Lower leg skin (tissue), 3 donors: Measurements from ENCODE around the gene DDX10.

Source experiments
- POLR2A ChIP-seq, 2 donors: fragments of 450-650 bp; IDR thresholded peaks; one replicate each; pipeline ENCODE4 v1.6.1; 2016 to 2017; ENCODE audit warnings: antibody characterized with exemption in 2 of 2, mild to moderate bottlenecking in 1 of 2, moderate library complexity in 1 of 2
- TF ChIP-seq, protein P1 (sequence below), 3 donors: fragments of 450-650 bp; IDR thresholded peaks; one replicate each; pipeline ENCODE4 v1.5.1; 2016; ENCODE audit warnings: antibody characterized with exemption in 3 of 3, mild to moderate bottlenecking in 3 of 3, moderate library complexity in 2 of 3

DNA sequence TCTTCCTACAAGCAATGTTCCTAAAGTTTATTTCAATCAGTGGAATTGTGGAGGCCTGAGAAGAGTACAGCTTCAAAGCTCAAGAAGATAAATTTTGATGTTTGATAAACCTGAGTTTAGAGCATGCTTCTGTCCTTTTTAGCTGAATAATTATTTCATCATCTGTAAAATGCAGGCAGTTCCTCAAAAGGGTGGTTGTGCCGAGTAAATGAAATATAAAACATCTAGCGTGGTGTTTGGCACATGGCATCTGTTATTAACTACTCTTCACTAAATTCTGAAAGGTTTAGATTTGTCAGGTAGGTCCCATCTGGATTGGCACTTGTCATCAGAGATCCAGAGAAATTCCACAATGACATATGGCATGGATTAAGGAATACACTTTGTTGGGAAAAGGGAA lies 155.1 kb downstream of the DDX10 start:
- TF ChIP-seq, protein P1, sequence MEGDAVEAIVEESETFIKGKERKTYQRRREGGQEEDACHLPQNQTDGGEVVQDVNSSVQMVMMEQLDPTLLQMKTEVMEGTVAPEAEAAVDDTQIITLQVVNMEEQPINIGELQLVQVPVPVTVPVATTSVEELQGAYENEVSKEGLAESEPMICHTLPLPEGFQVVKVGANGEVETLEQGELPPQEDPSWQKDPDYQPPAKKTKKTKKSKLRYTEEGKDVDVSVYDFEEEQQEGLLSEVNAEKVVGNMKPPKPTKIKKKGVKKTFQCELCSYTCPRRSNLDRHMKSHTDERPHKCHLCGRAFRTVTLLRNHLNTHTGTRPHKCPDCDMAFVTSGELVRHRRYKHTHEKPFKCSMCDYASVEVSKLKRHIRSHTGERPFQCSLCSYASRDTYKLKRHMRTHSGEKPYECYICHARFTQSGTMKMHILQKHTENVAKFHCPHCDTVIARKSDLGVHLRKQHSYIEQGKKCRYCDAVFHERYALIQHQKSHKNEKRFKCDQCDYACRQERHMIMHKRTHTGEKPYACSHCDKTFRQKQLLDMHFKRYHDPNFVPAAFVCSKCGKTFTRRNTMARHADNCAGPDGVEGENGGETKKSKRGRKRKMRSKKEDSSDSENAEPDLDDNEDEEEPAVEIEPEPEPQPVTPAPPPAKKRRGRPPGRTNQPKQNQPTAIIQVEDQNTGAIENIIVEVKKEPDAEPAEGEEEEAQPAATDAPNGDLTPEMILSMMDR (IDR thresholded peaks at IDR 0.05) = no peak
- TF ChIP-seq POLR2A (IDR thresholded peaks at IDR 0.05) = no peak
